Measurements from ENCODE around the gene BICDL2.

The BICDL2 gene

GRCh38 chr16:2985462-2985861 lies 51.3 kb downstream of the BICDL2 start:
- DNase-seq (ENCODE audit: low spot score) = no peak

- peak; percentile 94 for DNase-seq (ENCODE audit: low spot score)
Measured at GRCh38 chr16:2983706-2984136, 53.0 kb downstream of the BICDL2 start.

GRCh38 chr16:2982402-2982801 lies 54.3 kb downstream of the BICDL2 start:
- no peak for DNase-seq (ENCODE audit: low spot score)

GRCh38 chr16:2981899-2982250 lies 54.9 kb downstream of the BICDL2 start:
- DNase-seq (ENCODE audit: low spot score) = no peak

GRCh38 chr16:2981177-2981898 lies 55.4 kb downstream of the BICDL2 start:
- DNase-seq (ENCODE audit: low spot score) = peak; percentile 80

- peak; percentile 95 for DNase-seq (ENCODE audit: low spot score)
Measured at GRCh38 chr16:2980227-2981176, 56.2 kb downstream of the BICDL2 start, which contains the start of gene PKMYT1. TSS of gene PKMYT1 (minus strand) at chr16:2980446. CDS start at chr16:2979657, 789 bp downstream.

- DNase-seq (ENCODE audit: low spot score) = peak; percentile 76
Measured at GRCh38 chr16:2979669-2980226, 57.0 kb downstream of the BICDL2 start.
